ENCODE results near the gene PAPPA. TPM values are rescaled to one million over a fixed set of nuclear protein-coding genes. Genes with fewer than 3 reads are reported as not detected.

Gene PAPPA
- total RNA-seq, 2 donors from 2014 or later = 0.09 TPM

DNA sequence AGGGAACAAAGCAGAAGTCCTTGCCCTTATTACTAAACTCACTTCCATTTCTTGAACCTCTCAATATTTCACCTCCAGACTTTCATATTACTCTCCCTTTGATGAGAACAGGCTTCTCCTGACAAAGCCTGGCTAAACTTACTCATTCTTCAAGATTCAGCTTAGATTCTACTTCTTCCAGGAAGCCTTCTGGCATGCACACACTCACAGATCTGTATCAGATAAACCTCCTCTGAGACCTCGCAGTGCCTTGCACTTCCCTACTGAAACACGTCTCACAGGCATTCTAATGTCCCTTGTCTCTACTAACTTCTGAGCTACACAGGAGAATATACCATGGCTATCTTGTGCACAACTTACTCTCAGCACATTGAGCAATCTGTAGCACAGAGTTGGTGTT, 16.6 kb upstream of the PAPPA start:
- H3K36me3 Mint-ChIP-seq (ENCODE audit: low read depth) = no peaks in the 10 kb centered on the region
- 83 to 90% methylated on average over 1 to 2 of the region's 2 CpGs for WGBS, 2 experiments (ENCODE audit: insufficient coverage in 1 of 2, insufficient read length in 1 of 2)
- TF ChIP-seq, protein P1, sequence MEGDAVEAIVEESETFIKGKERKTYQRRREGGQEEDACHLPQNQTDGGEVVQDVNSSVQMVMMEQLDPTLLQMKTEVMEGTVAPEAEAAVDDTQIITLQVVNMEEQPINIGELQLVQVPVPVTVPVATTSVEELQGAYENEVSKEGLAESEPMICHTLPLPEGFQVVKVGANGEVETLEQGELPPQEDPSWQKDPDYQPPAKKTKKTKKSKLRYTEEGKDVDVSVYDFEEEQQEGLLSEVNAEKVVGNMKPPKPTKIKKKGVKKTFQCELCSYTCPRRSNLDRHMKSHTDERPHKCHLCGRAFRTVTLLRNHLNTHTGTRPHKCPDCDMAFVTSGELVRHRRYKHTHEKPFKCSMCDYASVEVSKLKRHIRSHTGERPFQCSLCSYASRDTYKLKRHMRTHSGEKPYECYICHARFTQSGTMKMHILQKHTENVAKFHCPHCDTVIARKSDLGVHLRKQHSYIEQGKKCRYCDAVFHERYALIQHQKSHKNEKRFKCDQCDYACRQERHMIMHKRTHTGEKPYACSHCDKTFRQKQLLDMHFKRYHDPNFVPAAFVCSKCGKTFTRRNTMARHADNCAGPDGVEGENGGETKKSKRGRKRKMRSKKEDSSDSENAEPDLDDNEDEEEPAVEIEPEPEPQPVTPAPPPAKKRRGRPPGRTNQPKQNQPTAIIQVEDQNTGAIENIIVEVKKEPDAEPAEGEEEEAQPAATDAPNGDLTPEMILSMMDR (conservative IDR thresholded peaks at IDR 0.05) = no peak
- H3K4me3 ChIP-seq (ENCODE audit: low read length) = no peak overlapping the region
- no peaks in the 10 kb centered on the region for H3K9me3 Mint-ChIP-seq
- no peak for DNase-seq
- no peak overlapping the region for H3K4me3 Mint-ChIP-seq
- H3K27ac ChIP-seq (ENCODE audit: low read depth, low read length) = no peak overlapping the region
- H3K9ac ChIP-seq (ENCODE audit: extremely low read depth, low read length, poor library complexity, severe bottlenecking) = no peak overlapping the region
- H3K9me3 ChIP-seq (ENCODE audit: control insufficient read depth, low read length) = no peaks in the 10 kb centered on the region
- H3K27ac Mint-ChIP-seq = no peak overlapping the region
- no peaks in the 10 kb centered on the region for H3K4me1 Mint-ChIP-seq
- H3K27me3 Mint-ChIP-seq (ENCODE audit: insufficient read depth) = peaks cover 24% of the 10 kb centered on the region
- H3K27me3 ChIP-seq (ENCODE audit: control insufficient read depth, insufficient read depth, low read length, poor library complexity, severe bottlenecking) = peaks cover 7% of the 10 kb centered on the region
- no peaks in the 10 kb centered on the region for H3K4me1 ChIP-seq (ENCODE audit: control insufficient read depth, insufficient read depth, low read length)
- no peaks in the 10 kb centered on the region for H3K36me3 ChIP-seq (ENCODE audit: control insufficient read depth, insufficient read depth, low read length)

DNA sequence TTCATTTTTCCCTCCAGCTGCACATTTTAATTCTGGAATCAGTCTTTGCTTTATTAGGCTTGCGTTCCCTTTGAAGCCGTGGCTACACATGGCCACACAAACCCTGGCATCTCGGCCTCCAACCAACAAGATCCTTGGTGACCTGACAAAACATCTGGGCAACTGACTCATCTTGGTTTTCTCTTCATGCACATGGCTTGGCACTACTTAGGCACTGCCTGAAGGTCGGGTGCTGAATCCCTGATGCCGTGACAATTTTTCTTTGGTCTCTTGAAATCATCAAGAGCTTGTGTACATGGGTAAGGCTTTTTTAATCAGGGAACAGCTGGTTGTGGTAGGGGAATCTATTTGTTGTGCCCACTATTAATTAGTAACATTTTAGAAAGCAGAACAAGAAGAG, 16.0 kb upstream of the PAPPA start:
- no peaks in the 10 kb centered on the region for H3K4me1 Mint-ChIP-seq
- Histone ChIP-seq H3K27me3 (ENCODE audit: control insufficient read depth, insufficient read depth, low read length, poor library complexity, severe bottlenecking) (peaks cover 7% of the 10 kb centered on the region), H3K4me1 (ENCODE audit: control insufficient read depth, insufficient read depth, low read length) (no peaks in the 10 kb centered on the region), H3K36me3 (ENCODE audit: control insufficient read depth, insufficient read depth, low read length) (no peaks in the 10 kb centered on the region), H3K9ac (ENCODE audit: extremely low read depth, low read length, poor library complexity, severe bottlenecking) (no peak overlapping the region), H3K9me3 (ENCODE audit: control insufficient read depth, low read length) (no peaks in the 10 kb centered on the region), H3K4me3 (ENCODE audit: low read length) (no peak overlapping the region), H3K27ac (ENCODE audit: low read depth, low read length) (no peak overlapping the region)
- WGBS, 2 experiments (ENCODE audit: insufficient coverage in 1 of 2, insufficient read length in 1 of 2) = 89 to 91% methylated on average over 4 to 5 of the region's 5 CpGs
- H3K36me3 Mint-ChIP-seq (ENCODE audit: low read depth) = no peaks in the 10 kb centered on the region
- H3K27ac Mint-ChIP-seq = no peak overlapping the region
- H3K4me3 Mint-ChIP-seq = no peak overlapping the region
- H3K27me3 Mint-ChIP-seq (ENCODE audit: insufficient read depth) = peaks cover 24% of the 10 kb centered on the region
- TF ChIP-seq, protein P1 (conservative IDR thresholded peaks at IDR 0.05) = no peak
- DNase-seq = no peak
- H3K9me3 Mint-ChIP-seq = no peaks in the 10 kb centered on the region

DNA sequence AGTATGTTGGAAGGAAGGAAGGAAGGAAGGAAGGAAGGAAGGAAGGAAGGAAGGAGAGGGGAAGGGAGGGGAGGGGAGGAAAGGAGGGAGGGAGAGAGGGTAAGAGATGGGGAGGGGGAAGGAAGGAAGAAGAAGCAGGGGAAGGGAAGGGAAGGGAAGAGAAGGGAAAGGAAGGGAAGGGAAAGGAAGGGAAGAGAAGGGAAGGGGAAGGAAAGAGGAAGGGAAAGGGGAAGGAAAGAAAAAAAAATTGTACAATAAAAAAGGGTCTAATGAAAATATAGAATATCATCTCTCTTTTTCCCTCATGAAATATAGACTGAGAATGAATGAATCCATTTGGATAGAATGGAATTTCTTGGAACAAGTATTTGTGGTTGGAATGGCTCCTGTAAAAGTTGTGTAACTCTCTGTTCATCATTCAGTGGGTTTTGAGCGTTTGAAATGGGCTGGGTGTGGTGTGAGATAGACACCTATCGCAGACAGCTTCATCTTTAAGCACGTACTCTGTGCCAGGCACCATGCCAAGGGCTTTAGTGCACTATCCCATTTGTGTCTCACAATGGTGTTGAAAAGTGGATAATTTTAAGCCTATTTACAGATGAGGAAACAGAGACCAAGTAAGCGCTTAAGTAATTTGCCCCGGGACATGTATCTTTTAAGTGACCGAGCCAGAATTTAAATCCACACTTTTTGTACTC, 11.6 kb upstream of the PAPPA start:
- Histone ChIP-seq H3K4me1 (ENCODE audit: control insufficient read depth, insufficient read depth, low read length) (no peaks in the 10 kb centered on the region), H3K4me3 (ENCODE audit: low read length) (no peak overlapping the region), H3K9me3 (ENCODE audit: control insufficient read depth, low read length) (no peaks in the 10 kb centered on the region), H3K9ac (ENCODE audit: extremely low read depth, low read length, poor library complexity, severe bottlenecking) (no peak overlapping the region), H3K27me3 (ENCODE audit: control insufficient read depth, insufficient read depth, low read length, poor library complexity, severe bottlenecking) (peaks cover 5% of the 10 kb centered on the region), H3K36me3 (ENCODE audit: control insufficient read depth, insufficient read depth, low read length) (no peaks in the 10 kb centered on the region), H3K27ac (ENCODE audit: low read depth, low read length) (no peak overlapping the region)
- Mint-ChIP-seq H3K4me3 (no peak overlapping the region), H3K4me1 (no peaks in the 10 kb centered on the region), H3K36me3 (ENCODE audit: low read depth) (no peaks in the 10 kb centered on the region), H3K9me3 (no peaks in the 10 kb centered on the region), H3K27me3 (ENCODE audit: insufficient read depth) (peaks cover 28% of the 10 kb centered on the region), H3K27ac (no peak overlapping the region)
- DNase-seq = no peak
- WGBS, 2 experiments (ENCODE audit: insufficient coverage in 1 of 2, insufficient read length in 1 of 2) = 92 to 93% methylated on average over 6 of the region's 6 CpGs
- TF ChIP-seq, protein P1 (conservative IDR thresholded peaks at IDR 0.05) = no peak
